ENCODE measurements around the gene MVB12B.
A peak's percentile ranks its signal among the peaks of the same experiment; 100 is the strongest.

MVB12B gene

GRCh38 chr9:126478216-126478981 is 151.8 kb downstream of the MVB12B start:
- DNase-seq, result no peak

GRCh38 chr9:126479515-126479914 is 152.9 kb downstream of the MVB12B start:
- no peak for DNase-seq

GRCh38 chr9:126480813-126481212 is 154.2 kb downstream of the MVB12B start:
- no peak for DNase-seq

GRCh38 chr9:126481862-126482261 is 155.2 kb downstream of the MVB12B start:
- no peak for DNase-seq

GRCh38 chr9:126482361-126483044 is 155.9 kb downstream of the MVB12B start:
- DNase-seq, result no peak

GRCh38 chr9:126483468-126484073 is 156.9 kb downstream of the MVB12B start:
- no peak for DNase-seq

GRCh38 chr9:126485662-126486061 is 159.0 kb downstream of the MVB12B start:
- no peak for DNase-seq

- DNase-seq, result no peak
Measured at GRCh38 chr9:126486276-126486675, 159.6 kb downstream of the MVB12B start.

- DNase-seq, result no peak
Measured at GRCh38 chr9:126487856-126488255, 161.2 kb downstream of the MVB12B start.

GRCh38 chr9:126488310-126488709 is 161.7 kb downstream of the MVB12B start:
- no peak for DNase-seq

- DNase-seq, result no peak
Measured at GRCh38 chr9:126488881-126489404, 162.3 kb downstream of the MVB12B start.

- DNase-seq, result no peak
Measured at GRCh38 chr9:126489581-126490213, 163.1 kb downstream of the MVB12B start.

- DNase-seq, result peak; percentile 11
Measured at GRCh38 chr9:126490214-126490631, 163.6 kb downstream of the MVB12B start.

- DNase-seq, result peak; percentile 31
Measured at GRCh38 chr9:126490871-126491567, 164.4 kb downstream of the MVB12B start.

GRCh38 chr9:126491568-126491879 is 164.9 kb downstream of the MVB12B start:
- DNase-seq, result no peak

GRCh38 chr9:126491949-126492348 is 165.3 kb downstream of the MVB12B start:
- DNase-seq, result no peak

- no peak for DNase-seq
Measured at GRCh38 chr9:126494264-126494663, 167.6 kb downstream of the MVB12B start.

- no peak for DNase-seq
Measured at GRCh38 chr9:126494746-126495145, 168.1 kb downstream of the MVB12B start.

- no peak for DNase-seq
Measured at GRCh38 chr9:126495411-126496180, 169.0 kb downstream of the MVB12B start.

GRCh38 chr9:126496181-126496576 is 169.6 kb downstream of the MVB12B start:
- DNase-seq, result no peak

GRCh38 chr9:126496781-126497659 is 170.4 kb downstream of the MVB12B start:
- DNase-seq, result no peak
